Smooth muscle cell (in vitro differentiated cells): Measurements from ENCODE around the gene CD83. TPM values are rescaled to one million over a fixed set of nuclear protein-coding genes. Genes with fewer than 3 reads are reported as not detected.

ENCODE experiments used
- DNase-seq: peaks from one replicate; lab custom pipeline; 2025; ENCODE audit not compliant: unreplicated experiment; lab: John Stamatoyannopoulos, UW
- H2AFZ ChIP-seq: fragments of 200-600 bp; sonication (generic); 2 replicates; pipeline ENCODE4 v1.6.0; 2016; ENCODE audit warnings: antibody characterized with exemption, low read depth, mild to moderate bottlenecking
- H3F3A ChIP-seq: fragments of 200-600 bp; sonication (generic); 2 replicates; pipeline ENCODE4 v1.6.0; 2017; ENCODE audit warnings: antibody characterized with exemption, low read depth
- H3K27ac ChIP-seq: fragments of 200-600 bp; sonication (generic); 2 replicates; pipeline ENCODE4 v1.5.1; 2016; ENCODE audit warnings: low read depth, mild to moderate bottlenecking
- H3K27me3 ChIP-seq: fragments of 200-600 bp; sonication (generic); 2 replicates; pipeline ENCODE4 v1.6.1; 2016; ENCODE audit warnings: low read depth, mild to moderate bottlenecking
- H3K36me3 ChIP-seq: fragments of 200-600 bp; sonication (generic); 2 replicates; pipeline ENCODE4 v1.5.1; 2016; ENCODE audit warnings: low read depth
- H3K4me1 ChIP-seq: fragments of 200-600 bp; sonication (generic); 2 replicates; pipeline ENCODE4 v1.5.1; 2016; ENCODE audit warnings: low read depth
- H3K4me2 ChIP-seq: fragments of 200-600 bp; sonication (generic); 2 replicates; pipeline ENCODE4 v1.6.0; 2016; ENCODE audit warnings: mild to moderate bottlenecking
- H3K4me3 ChIP-seq: fragments of 200-600 bp; sonication (generic); 2 replicates; pipeline ENCODE4 v1.5.1; 2016; ENCODE audit warnings: mild to moderate bottlenecking
- H3K79me2 ChIP-seq: fragments of 200-600 bp; sonication (generic); 2 replicates; pipeline ENCODE4 v1.6.0; 2016; ENCODE audit warnings: low read depth, mild to moderate bottlenecking
- H3K9ac ChIP-seq: fragments of 200-600 bp; sonication (generic); 2 replicates; pipeline ENCODE4 v1.6.0; 2016; ENCODE audit warnings: low read depth
- H3K9me3 ChIP-seq: fragments of 200-600 bp; sonication (generic); replicated peaks from 2 replicates; pipeline ENCODE4 v1.5.1; 2016; ENCODE audit warnings: low read depth
- H4K20me1 ChIP-seq: fragments of 200-600 bp; sonication (generic); 2 replicates; pipeline ENCODE4 v1.6.0; 2016; ENCODE audit warnings: low read depth
- WGBS: methylation state at CpG from one replicate; pipeline ENCODE4 v1.1.7; 2016; ENCODE audit warnings: low lambda C conversion rate; 5-methylcytosine and 5-hydroxymethylcytosine counted together
- polyA plus RNA-seq: library from polyadenylated mRNA; unstranded; fragments of >200 nt; fragmentation: Nextera tagmentation; extraction: Ambion mirVana; gene quantifications from 2 replicates; pipeline ENCODE4 v1.2.1, GENCODE V29; 2016
- total RNA-seq: library from RNA; depleted of rRNA; stranded (reverse); fragments of >200 nt; gene quantifications from 2 replicates; pipeline ENCODE4 v1.2.3, GENCODE V29; 2014
- TF ChIP-seq, protein P1 (sequence below): fragments of 200-600 bp; sonication (generic); IDR thresholded peaks from 2 replicates; pipeline ENCODE4 v1.5.1; 2017; ENCODE audit warnings: borderline replicate concordance, mild to moderate bottlenecking, antibody characterized with exemption; ENCODE audit not compliant: insufficient read depth, poor library complexity, severe bottlenecking

The CD83 gene
- total and polyA plus RNA-seq, 2 experiments from 2014 or later = 2.3 to 4.0 TPM

DNA sequence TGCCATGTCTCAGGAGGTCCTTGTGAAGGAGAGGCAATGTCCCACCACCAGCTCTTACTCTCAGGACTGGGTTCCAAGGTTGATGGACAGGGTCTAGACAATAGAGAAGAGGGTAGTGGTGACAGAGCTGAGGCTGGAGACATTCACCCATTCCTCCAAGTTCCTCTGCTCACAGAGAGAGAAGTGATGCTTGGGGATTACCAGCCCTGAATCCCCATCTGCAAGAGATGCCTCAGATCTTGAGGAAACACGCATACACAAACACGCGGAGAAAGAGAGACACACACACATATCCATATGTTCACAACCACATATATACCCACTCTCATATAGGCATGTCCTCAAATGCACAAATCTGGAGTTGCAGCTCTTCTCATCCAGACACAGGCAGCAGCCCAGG, 15.2 kb upstream of the CD83 start:
- H3K27me3 ChIP-seq = no peaks in the 10 kb centered on the region

DNA sequence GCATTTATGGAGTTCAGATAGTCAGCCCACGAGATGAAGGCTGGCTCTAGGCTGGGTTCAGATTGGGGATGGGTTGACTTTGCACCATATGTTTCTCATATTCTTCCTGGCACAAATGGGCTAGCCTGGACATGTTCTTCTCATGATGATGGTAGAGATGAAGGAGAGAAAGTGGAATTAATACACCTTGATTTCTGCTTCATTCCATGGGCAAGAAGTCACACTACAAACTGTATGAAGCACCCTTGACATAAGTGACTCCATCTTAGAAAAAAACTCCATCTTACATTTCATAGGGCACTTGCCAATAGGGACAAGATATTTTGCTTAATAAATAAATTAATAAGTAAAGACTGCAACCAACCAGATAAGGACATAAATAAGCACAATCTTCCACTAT, 12.0 kb upstream of the CD83 start:
- Histone ChIP-seq H3K27me3 (no peaks in the 10 kb centered on the region), H3K36me3 (no peaks in the 10 kb centered on the region), H3K4me3 (no peak overlapping the region), H3F3A (no peaks in the 10 kb centered on the region), H3K79me2 (no peaks in the 10 kb centered on the region), H2AFZ (no peak overlapping the region), H3K27ac (no peak overlapping the region), H3K4me1 (no peaks in the 10 kb centered on the region), H4K20me1 (no peaks in the 10 kb centered on the region), H3K9me3 (no peaks in the 10 kb centered on the region), H3K9ac (no peak overlapping the region), H3K4me2 (no peak overlapping the region)
- DNase-seq = no peak
- WGBS = 79% methylated on average over 1 of the region's 1 CpG
- TF ChIP-seq, protein P1, sequence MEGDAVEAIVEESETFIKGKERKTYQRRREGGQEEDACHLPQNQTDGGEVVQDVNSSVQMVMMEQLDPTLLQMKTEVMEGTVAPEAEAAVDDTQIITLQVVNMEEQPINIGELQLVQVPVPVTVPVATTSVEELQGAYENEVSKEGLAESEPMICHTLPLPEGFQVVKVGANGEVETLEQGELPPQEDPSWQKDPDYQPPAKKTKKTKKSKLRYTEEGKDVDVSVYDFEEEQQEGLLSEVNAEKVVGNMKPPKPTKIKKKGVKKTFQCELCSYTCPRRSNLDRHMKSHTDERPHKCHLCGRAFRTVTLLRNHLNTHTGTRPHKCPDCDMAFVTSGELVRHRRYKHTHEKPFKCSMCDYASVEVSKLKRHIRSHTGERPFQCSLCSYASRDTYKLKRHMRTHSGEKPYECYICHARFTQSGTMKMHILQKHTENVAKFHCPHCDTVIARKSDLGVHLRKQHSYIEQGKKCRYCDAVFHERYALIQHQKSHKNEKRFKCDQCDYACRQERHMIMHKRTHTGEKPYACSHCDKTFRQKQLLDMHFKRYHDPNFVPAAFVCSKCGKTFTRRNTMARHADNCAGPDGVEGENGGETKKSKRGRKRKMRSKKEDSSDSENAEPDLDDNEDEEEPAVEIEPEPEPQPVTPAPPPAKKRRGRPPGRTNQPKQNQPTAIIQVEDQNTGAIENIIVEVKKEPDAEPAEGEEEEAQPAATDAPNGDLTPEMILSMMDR = no peak

More for the DNA sequence above, 15.2 kb upstream of the CD83 start:
- Histone ChIP-seq H3K9ac (no peak overlapping the region), H3K79me2 (no peaks in the 10 kb centered on the region), H3K36me3 (no peaks in the 10 kb centered on the region), H3K4me2 (no peak overlapping the region), H3K4me3 (no peak overlapping the region), H2AFZ (no peak overlapping the region), H3K27ac (no peak overlapping the region), H3K4me1 (no peaks in the 10 kb centered on the region), H4K20me1 (no peaks in the 10 kb centered on the region), H3K9me3 (no peaks in the 10 kb centered on the region), H3F3A (no peaks in the 10 kb centered on the region)
- DNase-seq = no peak
- TF ChIP-seq, protein P1 = no peak
- 97% methylated on average over 3 of the region's 3 CpGs for WGBS

DNA sequence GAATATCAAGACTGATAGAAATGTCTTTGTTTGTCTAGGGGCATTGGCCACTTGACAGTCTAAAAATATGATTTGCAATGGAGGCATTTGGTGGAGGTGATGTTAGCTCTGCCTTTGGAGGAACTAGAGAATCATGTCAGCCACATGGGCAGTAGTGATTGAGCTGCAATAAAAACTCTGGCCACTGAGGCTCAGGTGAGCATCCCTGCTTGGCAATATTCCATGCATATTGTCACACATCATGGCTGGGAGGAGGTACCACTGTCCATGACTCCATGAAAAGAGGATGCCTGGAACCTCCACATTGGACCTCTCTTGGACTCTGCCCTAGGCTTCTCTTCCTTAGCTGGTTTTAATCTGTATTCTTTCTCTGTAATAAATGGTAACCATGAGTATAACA, 10.6 kb upstream of the CD83 start:
- no peak for DNase-seq
- H3K27ac ChIP-seq = no peak overlapping the region
- H3K4me2 ChIP-seq = no peak overlapping the region
- H3K79me2 ChIP-seq = no peaks in the 10 kb centered on the region
- H3K9ac ChIP-seq = no peak overlapping the region
- H3K27me3 ChIP-seq = no peaks in the 10 kb centered on the region
- no peaks in the 10 kb centered on the region for H4K20me1 ChIP-seq
- TF ChIP-seq, protein P1 = no peak
- H3K9me3 ChIP-seq = no peaks in the 10 kb centered on the region
- H3F3A ChIP-seq = no peaks in the 10 kb centered on the region
- no peaks in the 10 kb centered on the region for H3K4me1 ChIP-seq
- H3K4me3 ChIP-seq = no peak overlapping the region
- H3K36me3 ChIP-seq = no peaks in the 10 kb centered on the region
- H2AFZ ChIP-seq = no peak overlapping the region

DNA sequence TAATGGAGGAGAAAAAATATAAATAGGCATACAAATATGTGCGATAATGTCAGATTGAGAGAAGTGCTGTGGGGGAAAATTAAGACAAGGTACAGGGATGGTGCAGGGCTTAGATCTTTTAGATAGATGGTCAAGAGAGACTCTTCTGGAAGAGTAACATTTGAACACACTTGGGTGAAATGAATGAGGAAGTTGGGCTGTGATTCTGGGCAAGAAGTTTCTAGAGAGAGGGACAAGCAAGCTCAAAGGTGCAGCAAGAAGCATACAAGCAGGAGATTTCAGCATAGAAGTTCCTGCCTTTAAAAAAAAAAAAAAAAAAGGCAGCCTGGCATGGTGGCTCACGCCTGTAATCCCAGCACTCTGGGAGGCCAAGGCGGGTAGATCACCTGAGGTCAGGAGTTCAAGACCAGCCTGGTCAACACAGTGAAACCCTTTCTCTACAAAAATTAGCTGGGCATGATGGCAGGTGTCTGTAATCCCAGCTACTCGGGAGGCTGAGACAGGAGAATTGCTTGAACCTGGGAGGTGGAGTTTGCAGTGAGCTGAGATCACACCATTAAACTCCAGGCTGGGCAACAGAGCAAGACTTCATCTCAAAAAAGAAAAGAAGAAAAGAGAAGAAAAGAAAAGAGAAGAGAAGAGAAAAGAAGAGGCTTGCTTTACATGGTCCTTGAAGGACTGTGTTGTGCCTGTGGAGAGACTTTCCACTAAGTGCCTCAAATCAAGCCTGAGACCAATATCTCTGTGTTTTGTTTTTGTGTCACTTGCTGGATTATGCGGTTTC, 9.7 kb upstream of the CD83 start:
- no peak overlapping the region for H3K4me3 ChIP-seq
- no peak overlapping the region for H3K27ac ChIP-seq
- DNase-seq = no peak
- no peaks in the 10 kb centered on the region for H3K36me3 ChIP-seq
- no peak overlapping the region for H3K4me2 ChIP-seq
- TF ChIP-seq, protein P1 = no peak
- H2AFZ ChIP-seq = no peak overlapping the region
- H3K9me3 ChIP-seq = no peaks in the 10 kb centered on the region
- H3K27me3 ChIP-seq = no peaks in the 10 kb centered on the region
- H3F3A ChIP-seq = no peaks in the 10 kb centered on the region
- 94% methylated on average over 5 of the region's 5 CpGs for WGBS
- H4K20me1 ChIP-seq = no peaks in the 10 kb centered on the region
- H3K79me2 ChIP-seq = no peaks in the 10 kb centered on the region
- no peaks in the 10 kb centered on the region for H3K4me1 ChIP-seq
- no peak overlapping the region for H3K9ac ChIP-seq
